Measurements from ENCODE around the gene CENATAC.
"Not testable (repeated sequence)": the region's sequence is repeated elsewhere in the genome, so short reads cannot be mapped to it uniquely, and the experiment has no call there.

CENATAC gene

GRCh38 chr11:118961189-118961588 lies 36.7 kb upstream of the CENATAC start:
- no peak overlapping the region for H2AK5ac ChIP-seq (ENCODE audit: low read length, severe bottlenecking)
- no peak overlapping the region for H4K91ac ChIP-seq (ENCODE audit: low read length)
- H3K18ac ChIP-seq (ENCODE audit: low read depth in 1 of 2, low read length in 2 of 2), result no peak overlapping the region
- no peaks in the 10 kb centered on the region for H3K9me3 ChIP-seq (ENCODE audit: control insufficient read depth, low read length)
- H4K8ac ChIP-seq (ENCODE audit: low read length), result no peak overlapping the region
- 84% methylated on average over 5 of the region's 5 CpGs for WGBS
- peaks cover 31 to 50% of the 10 kb centered on the region in 2 experiments for H3K27me3 ChIP-seq (ENCODE audit: control insufficient read depth in 1 of 2, insufficient read depth in 1 of 2, low read length in 2 of 2)
- no peak overlapping the region for H3K4me2 ChIP-seq (ENCODE audit: low read length, poor library complexity, severe bottlenecking)
- no peak overlapping the region for H3K4ac ChIP-seq (ENCODE audit: low read depth in 1 of 2, low read length in 2 of 2)
- no peak overlapping the region for H2BK120ac ChIP-seq (ENCODE audit: low read depth, low read length)
- no peaks in the 10 kb centered on the region for H3K36me3 ChIP-seq (ENCODE audit: control insufficient read depth in 1 of 2, insufficient read depth in 2 of 2, low read depth in 1 of 2, low read length in 2 of 2)
- no peak overlapping the region for H2BK15ac ChIP-seq (ENCODE audit: low read depth, poor library complexity, severe bottlenecking)
- H2BK5ac ChIP-seq (ENCODE audit: low read depth, low read length, poor library complexity, severe bottlenecking), result no peak overlapping the region
- H2BK12ac ChIP-seq (ENCODE audit: low read length in 2 of 2), result no peak overlapping the region
- no peak overlapping the region for H3K23ac ChIP-seq (ENCODE audit: low read length in 2 of 2)
- no peak overlapping the region for H3K9ac ChIP-seq (ENCODE audit: low read length)
- H3K27ac ChIP-seq (ENCODE audit: low read length, poor library complexity, severe bottlenecking), result no peak overlapping the region
- H3K14ac ChIP-seq (ENCODE audit: low read length in 2 of 2), result no peak overlapping the region
- DNase-seq, result no peak
- H2AFZ ChIP-seq (ENCODE audit: low read depth, low read length), result no peak overlapping the region
- H3K4me1 ChIP-seq (ENCODE audit: control insufficient read depth, insufficient read depth, low read depth, low read length), result no peaks in the 10 kb centered on the region
- no peak overlapping the region for H3K4me3 ChIP-seq (ENCODE audit: insufficient read depth in 1 of 2, low read depth in 1 of 2, low read length in 2 of 2)
- no peaks in the 10 kb centered on the region for H3K79me1 ChIP-seq (replicated peaks; ENCODE audit: low read length, poor library complexity, severe bottlenecking)

GRCh38 chr11:118961591-118961990 lies 36.3 kb upstream of the CENATAC start:
- H3K4me2 ChIP-seq (ENCODE audit: low read length, poor library complexity, severe bottlenecking), result no peak overlapping the region
- DNase-seq, result no peak
- H3K23ac ChIP-seq (ENCODE audit: low read length in 2 of 2), result no peak overlapping the region
- H2BK15ac ChIP-seq (ENCODE audit: low read depth, poor library complexity, severe bottlenecking), result no peak overlapping the region
- 74% methylated on average over 11 of the region's 11 CpGs for WGBS
- H2BK12ac ChIP-seq (ENCODE audit: low read length in 2 of 2), result no peak overlapping the region
- H3K4ac ChIP-seq (ENCODE audit: low read depth in 1 of 2, low read length in 2 of 2), result no peak overlapping the region
- no peak overlapping the region for H3K4me3 ChIP-seq (ENCODE audit: insufficient read depth in 1 of 2, low read depth in 1 of 2, low read length in 2 of 2)
- no peak overlapping the region for H2AFZ ChIP-seq (ENCODE audit: low read depth, low read length)
- H3K36me3 ChIP-seq (ENCODE audit: control insufficient read depth in 1 of 2, insufficient read depth in 2 of 2, low read depth in 1 of 2, low read length in 2 of 2), result no peaks in the 10 kb centered on the region
- H3K27ac ChIP-seq (ENCODE audit: low read length, poor library complexity, severe bottlenecking), result no peak overlapping the region
- no peak overlapping the region for H2BK5ac ChIP-seq (ENCODE audit: low read depth, low read length, poor library complexity, severe bottlenecking)
- H3K27me3 ChIP-seq (ENCODE audit: control insufficient read depth in 1 of 2, insufficient read depth in 1 of 2, low read length in 2 of 2), result peaks cover 31 to 53% of the 10 kb centered on the region in 2 experiments
- no peak overlapping the region for H4K8ac ChIP-seq (ENCODE audit: low read length)
- H2AK5ac ChIP-seq (ENCODE audit: low read length, severe bottlenecking), result no peak overlapping the region
- no peak overlapping the region for H4K91ac ChIP-seq (ENCODE audit: low read length)
- H3K79me1 ChIP-seq (replicated peaks; ENCODE audit: low read length, poor library complexity, severe bottlenecking), result no peaks in the 10 kb centered on the region
- no peak overlapping the region for H3K14ac ChIP-seq (ENCODE audit: low read length in 2 of 2)
- no peaks in the 10 kb centered on the region for H3K4me1 ChIP-seq (ENCODE audit: control insufficient read depth, insufficient read depth, low read depth, low read length)
- no peaks in the 10 kb centered on the region for H3K9me3 ChIP-seq (ENCODE audit: control insufficient read depth, low read length)
- no peak overlapping the region for H2BK120ac ChIP-seq (ENCODE audit: low read depth, low read length)
- no peak overlapping the region for H3K18ac ChIP-seq (ENCODE audit: low read depth in 1 of 2, low read length in 2 of 2)
- no peak overlapping the region for H3K9ac ChIP-seq (ENCODE audit: low read length)

GRCh38 chr11:118969508-118969907 lies 28.4 kb upstream of the CENATAC start:
- H4K8ac ChIP-seq (ENCODE audit: low read length); H2BK15ac ChIP-seq (ENCODE audit: low read depth, poor library complexity, severe bottlenecking); H2AFZ ChIP-seq (ENCODE audit: low read depth, low read length); H3K14ac ChIP-seq (ENCODE audit: low read length in 2 of 2); H4K91ac ChIP-seq (ENCODE audit: low read length); H3K36me3 ChIP-seq (ENCODE audit: control insufficient read depth in 1 of 2, insufficient read depth in 2 of 2, low read depth in 1 of 2, low read length in 2 of 2); H3K9ac ChIP-seq (ENCODE audit: low read length); H3K9me3 ChIP-seq (ENCODE audit: control insufficient read depth, low read length); H2BK12ac ChIP-seq (ENCODE audit: low read length in 2 of 2); H3K27ac ChIP-seq (ENCODE audit: low read length, poor library complexity, severe bottlenecking); H3K23ac ChIP-seq (ENCODE audit: low read length in 2 of 2); H2BK120ac ChIP-seq (ENCODE audit: low read depth, low read length); H3K79me1 ChIP-seq (replicated peaks; ENCODE audit: low read length, poor library complexity, severe bottlenecking); H3K4me2 ChIP-seq (ENCODE audit: low read length, poor library complexity, severe bottlenecking); DNase-seq; H3K4me3 ChIP-seq (ENCODE audit: insufficient read depth in 1 of 2, low read depth in 1 of 2, low read length in 2 of 2); H3K18ac ChIP-seq (ENCODE audit: low read depth in 1 of 2, low read length in 2 of 2); H2BK5ac ChIP-seq (ENCODE audit: low read depth, low read length, poor library complexity, severe bottlenecking); H2AK5ac ChIP-seq (ENCODE audit: low read length, severe bottlenecking); H3K4ac ChIP-seq (ENCODE audit: low read depth in 1 of 2, low read length in 2 of 2); H3K4me1 ChIP-seq (ENCODE audit: control insufficient read depth, insufficient read depth, low read depth, low read length): not testable (repeated sequence)
- WGBS, result 100% methylated on average over 1 of the region's 2 CpGs
- peaks cover 8 to 31% of the 10 kb centered on the region in 2 experiments for H3K27me3 ChIP-seq (ENCODE audit: control insufficient read depth in 1 of 2, insufficient read depth in 1 of 2, low read length in 2 of 2)

GRCh38 chr11:118971646-118972045 lies 26.3 kb upstream of the CENATAC start, which contains the start of gene FOXR1:
Gene FOXR1, plus strand, starts transcription at chr11:118971761. Its CDS starts 171 bp downstream, at chr11:118971932.
- Histone ChIP-seq H3K4me1 (ENCODE audit: control insufficient read depth, insufficient read depth, low read depth, low read length) (peaks cover 1% of the 10 kb centered on the region), H3K4me3 (ENCODE audit: insufficient read depth in 1 of 2, low read depth in 1 of 2, low read length in 2 of 2) (no peak within 1 kb of the TSS), H3K27ac (ENCODE audit: low read length, poor library complexity, severe bottlenecking) (no peak within 1 kb of the TSS), H4K8ac (ENCODE audit: low read length) (no peak within 1 kb of the TSS), H3K36me3 (ENCODE audit: control insufficient read depth in 1 of 2, insufficient read depth in 2 of 2, low read depth in 1 of 2, low read length in 2 of 2) (no peaks in the 10 kb centered on the region), H3K4me2 (ENCODE audit: low read length, poor library complexity, severe bottlenecking) (no peak within 1 kb of the TSS), H3K9me3 (ENCODE audit: control insufficient read depth, low read length) (no peaks in the 10 kb centered on the region), H3K18ac (ENCODE audit: low read depth in 1 of 2, low read length in 2 of 2) (no peak within 1 kb of the TSS), H2AFZ (ENCODE audit: low read depth, low read length) (no peak within 1 kb of the TSS), H3K79me1 (replicated peaks; ENCODE audit: low read length, poor library complexity, severe bottlenecking) (no peaks in the 10 kb centered on the region), H2BK12ac (ENCODE audit: low read length in 2 of 2) (no peak within 1 kb of the TSS), H3K4ac (ENCODE audit: low read depth in 1 of 2, low read length in 2 of 2) (no peak within 1 kb of the TSS), H2AK5ac (ENCODE audit: low read length, severe bottlenecking) (no peak within 1 kb of the TSS), H3K27me3 (ENCODE audit: control insufficient read depth in 1 of 2, insufficient read depth in 1 of 2, low read length in 2 of 2) (peaks cover 21 to 49% of the 10 kb centered on the region in 2 experiments), H4K91ac (ENCODE audit: low read length) (no peak within 1 kb of the TSS), H3K23ac (ENCODE audit: low read length in 2 of 2) (no peak within 1 kb of the TSS), H2BK5ac (ENCODE audit: low read depth, low read length, poor library complexity, severe bottlenecking) (no peak within 1 kb of the TSS), H2BK15ac (ENCODE audit: low read depth, poor library complexity, severe bottlenecking) (no peak within 1 kb of the TSS), H2BK120ac (ENCODE audit: low read depth, low read length) (no peak within 1 kb of the TSS), H3K9ac (ENCODE audit: low read length) (no peak within 1 kb of the TSS), H3K14ac (ENCODE audit: low read length in 2 of 2) (no peak within 1 kb of the TSS)
- DNase-seq, result no peak
- 99% methylated on average over 22 of the region's 33 CpGs for WGBS
